Measurements from ENCODE around the gene PIK3R2. TPM values are rescaled to one million over a fixed set of nuclear protein-coding genes. Genes with fewer than 3 reads are reported as not detected.
"Not testable (repeated sequence)": the region's sequence is repeated elsewhere in the genome, so short reads cannot be mapped to it uniquely, and the experiment has no call there.

PIK3R2 gene
- polyA plus RNA-seq, 12 donors: 33.4 to 70.2 (median 45.2) TPM; not detected in 1

DNA sequence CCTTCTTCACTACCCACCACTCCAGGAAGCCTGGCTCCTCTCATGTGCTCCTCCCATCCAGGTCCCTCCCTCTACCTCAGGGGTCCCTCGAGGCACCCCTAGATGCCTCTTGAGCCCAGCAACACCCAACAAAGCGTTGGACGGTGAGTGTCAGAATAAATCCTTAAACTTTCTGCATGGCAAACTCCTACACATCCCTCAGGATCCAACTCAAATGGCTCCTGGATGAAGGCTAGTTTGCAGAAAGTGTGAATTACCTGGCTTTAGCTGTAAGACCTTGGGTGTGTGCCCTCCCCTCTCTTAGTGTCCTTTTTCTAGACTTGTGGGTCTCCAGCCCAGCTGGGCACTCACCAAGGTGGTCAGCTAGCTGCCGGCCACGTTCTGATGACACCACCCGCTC lies 45.4 kb downstream of the PIK3R2 start:
- no peak for DNase-seq

DNA sequence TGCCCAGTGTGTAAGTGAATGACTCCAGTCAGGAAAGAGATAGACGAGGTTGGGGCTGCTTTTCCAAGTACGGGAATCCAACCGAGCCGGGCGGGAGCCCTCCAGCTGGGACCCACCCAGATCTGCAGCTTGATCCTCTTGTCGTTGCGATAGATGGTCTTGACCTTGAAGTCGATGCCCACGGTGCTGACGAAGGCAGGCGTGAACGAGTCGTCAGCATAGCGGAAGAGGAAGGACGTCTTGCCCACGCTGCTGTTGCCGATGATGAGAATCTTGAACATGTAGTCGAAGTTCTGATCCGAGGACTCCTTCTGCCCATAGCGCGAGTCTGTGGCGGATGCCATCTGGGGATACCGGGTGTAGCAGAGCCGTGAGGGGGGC lies 49.4 kb downstream of the PIK3R2 start:
- DNase-seq: no peak

DNA sequence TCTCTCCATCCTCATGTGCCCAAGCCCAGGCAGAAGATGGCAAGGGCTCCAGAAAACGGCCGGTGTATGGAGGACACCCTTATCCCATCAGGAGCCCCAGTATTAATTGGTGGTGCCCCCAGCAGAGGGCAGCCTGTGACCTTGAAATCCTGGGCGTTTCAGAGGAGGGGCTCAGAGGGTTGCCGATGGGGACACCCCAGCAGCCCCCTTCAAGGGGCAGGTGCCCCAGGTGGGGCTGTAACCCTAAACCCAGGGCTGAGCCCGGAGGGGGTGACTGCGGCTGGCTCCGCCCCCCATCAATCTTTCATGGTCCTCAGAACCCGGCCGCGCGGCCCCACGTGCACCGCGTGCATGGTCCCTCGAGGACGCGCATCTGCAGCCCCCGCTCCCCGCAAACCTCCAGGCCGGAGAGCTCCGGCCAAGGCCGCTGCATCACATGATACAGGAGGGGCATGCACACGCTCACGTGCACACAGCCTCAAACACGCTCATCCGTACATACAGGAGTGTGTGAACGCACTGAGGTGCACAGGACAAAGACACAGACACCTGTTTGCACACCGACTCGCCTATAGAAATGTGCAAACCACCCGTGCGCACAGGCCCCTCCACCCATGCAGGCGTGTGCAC lies 49.9 kb downstream of the PIK3R2 start:
- peak; percentile 35 for DNase-seq

DNA sequence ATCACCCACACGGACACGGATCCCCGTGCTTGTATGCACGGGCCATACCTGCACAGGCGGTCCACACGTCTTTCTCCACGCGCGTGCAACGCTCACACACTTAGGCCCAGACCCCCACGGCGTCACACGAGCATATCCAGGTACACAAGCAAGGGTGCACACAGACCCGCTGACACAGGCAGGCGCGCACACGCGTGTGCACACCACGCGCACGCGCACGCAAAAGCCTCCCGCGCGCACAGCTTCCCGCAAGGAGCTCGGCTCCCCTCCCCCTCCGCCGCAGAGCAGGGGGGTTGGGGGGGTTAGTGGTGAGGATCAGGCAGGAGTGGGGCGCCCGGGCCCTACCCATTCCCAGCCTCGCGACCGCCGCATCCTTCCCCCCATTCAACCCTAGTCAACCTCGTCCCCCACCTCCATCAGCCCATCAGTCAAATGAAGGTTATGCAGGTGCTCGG lies 50.5 kb downstream of the PIK3R2 start:
- DNase-seq: peak; percentile 30

DNA sequence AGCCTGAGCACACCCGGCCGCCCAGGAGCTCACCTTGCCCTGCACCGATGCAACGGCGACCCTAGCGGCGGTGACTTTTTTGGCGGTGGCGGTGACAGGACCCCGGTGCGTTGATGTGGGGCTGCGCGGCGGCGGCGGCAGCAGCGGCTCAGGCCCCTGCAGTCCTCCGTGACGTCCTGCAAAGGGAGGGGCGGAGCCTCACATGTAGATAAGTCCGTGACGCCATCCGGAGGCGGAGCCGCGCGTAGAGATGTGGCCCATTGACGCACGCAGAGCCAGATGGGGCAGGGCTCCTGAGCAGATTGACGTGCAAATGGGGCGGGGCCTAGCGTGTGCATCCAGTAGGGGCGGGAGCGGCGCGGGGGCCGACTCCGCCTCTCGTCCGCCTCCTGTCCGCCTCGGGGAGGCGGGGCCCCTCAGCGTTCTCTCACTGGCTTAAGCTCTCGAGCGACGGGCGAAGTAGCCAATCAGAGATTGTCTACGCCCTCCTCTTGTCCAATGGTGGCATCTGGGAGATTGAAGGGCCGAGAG lies 51.0 kb downstream of the PIK3R2 start, which contains the start of gene RAB3A:
Gene RAB3A, minus strand, starts transcription at position 180 of the 531 bp plus-strand sequence. CDS start 1,302 bp downstream, outside the sequence.
- peak; percentile 100 for DNase-seq

DNA sequence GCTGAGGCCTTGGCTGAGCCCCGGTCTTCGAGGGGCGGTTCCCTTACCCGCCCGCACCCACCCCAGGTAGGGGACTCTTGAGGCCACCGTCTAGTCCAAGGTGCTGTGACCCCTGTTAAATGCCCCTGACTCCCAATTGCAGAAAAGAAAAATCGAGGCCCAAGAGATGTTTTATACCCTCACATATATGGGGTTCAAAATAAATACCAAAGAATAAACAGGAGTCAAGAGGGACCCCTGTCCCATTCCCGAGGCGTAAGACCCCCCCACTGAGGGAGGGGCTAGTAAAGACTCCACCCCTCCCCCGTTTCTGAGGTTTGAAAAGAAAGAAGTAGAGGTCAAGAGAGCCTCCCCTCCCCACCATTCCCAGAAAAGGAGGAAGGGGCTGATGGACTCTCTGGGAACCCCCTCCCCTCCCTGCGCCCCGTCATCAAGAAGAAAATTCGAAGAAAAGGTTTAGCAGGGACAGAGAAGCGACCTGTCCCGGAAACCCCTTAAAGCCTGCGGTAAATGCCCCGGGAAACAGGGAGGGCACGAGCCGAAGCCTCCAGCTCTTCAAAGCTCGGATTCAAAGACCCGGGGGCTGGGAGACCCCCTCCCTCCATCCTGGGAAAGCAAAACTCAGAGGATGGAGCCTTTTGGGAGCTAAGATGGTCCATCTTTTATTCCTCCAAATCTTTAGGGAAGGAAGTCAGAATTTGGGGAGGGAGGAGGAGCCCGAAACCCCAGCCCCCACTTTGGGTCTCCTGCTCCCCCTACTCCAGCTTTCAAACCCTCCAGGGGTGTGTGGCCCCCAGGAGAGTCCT lies 51.6 kb downstream of the PIK3R2 start:
- DNase-seq: peak; percentile 74

DNA sequence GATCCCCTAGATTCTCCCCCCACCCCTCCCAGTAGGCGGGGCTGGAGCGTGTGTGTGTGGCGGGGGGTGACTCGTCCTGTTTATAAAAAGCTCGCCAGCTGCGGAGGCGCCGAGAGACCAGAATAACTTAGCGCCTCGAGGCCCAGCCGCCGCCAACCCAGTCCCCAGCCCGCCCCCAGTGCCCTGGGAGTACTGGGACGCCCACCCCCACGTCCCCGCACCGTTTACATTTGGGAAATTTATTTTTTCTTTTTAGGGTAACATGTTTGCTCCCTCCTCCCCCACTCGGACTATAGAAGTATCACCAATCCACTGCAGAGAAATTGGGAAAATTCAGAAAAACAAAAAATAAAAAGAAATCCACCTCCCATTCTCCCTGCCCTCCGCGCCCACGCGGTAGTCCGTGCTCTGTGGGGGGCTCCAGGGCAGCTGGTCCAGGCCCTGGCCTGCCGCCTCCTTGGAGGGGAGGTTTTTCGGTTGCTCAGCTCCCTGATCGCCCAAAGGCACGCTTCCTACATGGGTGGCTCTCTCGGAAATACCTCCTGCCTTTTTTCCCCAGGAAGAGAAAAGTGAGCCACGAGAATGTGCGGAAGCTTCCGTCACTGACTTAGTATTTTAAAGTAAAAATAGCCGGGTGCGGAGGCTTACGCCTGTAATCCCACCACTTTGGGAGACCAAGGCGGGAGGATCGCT lies 52.4 kb downstream of the PIK3R2 start:
- DNase-seq: peak; percentile 35

DNA sequence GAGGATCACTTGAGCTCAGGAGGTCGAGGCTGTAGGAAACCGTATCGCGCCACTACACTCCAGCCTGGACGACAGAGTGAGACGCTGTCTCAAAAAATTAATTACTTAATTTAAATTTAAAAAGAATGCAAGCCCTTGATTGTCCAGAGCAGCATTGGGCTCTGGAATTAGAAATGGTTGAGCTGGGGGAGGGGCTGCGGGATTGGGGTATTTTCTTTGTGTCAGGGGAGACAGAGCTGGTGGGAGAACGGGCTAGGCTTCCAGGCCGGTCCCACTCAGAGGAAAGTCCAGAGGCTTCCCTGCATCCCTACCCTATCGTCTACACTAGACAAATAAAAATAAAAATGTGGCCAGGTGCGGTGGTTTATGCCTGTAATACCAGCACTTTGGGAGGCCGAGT lies 53.1 kb downstream of the PIK3R2 start:
- no peak for DNase-seq

DNA sequence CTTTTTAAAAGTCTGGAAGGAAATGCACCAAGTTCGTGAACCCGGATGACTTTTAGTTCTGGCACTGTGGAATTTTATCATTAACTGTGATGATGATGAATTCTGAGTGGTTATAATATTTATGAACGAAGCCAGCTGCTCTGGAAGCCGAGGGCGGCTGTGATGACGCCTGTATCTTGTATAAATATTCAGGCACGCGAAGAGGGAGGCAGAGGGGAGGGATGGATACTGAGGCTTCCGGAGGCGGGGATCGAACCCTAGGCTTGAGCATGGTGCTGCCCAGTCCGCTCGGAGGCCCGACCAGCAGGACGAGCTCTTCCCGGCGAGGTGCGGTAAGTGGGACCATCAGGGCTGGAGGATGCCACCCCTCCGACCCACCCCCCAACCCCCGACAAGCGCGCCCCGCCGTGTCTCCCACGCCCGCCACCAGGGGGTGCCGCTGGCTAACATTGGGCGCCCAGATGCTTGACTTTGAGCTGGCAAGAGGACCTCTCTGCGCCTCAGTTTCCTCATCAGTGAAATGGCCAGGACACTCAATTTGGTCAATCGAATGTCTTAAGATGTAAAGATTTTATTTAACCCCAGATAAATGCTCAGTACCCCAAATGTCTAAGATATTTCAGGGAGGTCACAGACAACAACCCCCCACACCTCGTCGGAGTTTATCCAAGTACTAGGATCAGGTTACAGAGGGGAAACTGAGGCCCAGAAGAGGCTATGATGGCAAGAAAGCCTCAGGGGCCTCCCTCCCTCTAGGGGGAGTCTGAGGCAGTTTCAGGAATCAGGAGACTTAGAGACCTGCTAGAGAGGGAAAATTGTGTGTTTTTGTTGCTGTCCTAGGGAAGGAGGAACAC lies 55.4 kb downstream of the PIK3R2 start:
- DNase-seq: no peak

DNA sequence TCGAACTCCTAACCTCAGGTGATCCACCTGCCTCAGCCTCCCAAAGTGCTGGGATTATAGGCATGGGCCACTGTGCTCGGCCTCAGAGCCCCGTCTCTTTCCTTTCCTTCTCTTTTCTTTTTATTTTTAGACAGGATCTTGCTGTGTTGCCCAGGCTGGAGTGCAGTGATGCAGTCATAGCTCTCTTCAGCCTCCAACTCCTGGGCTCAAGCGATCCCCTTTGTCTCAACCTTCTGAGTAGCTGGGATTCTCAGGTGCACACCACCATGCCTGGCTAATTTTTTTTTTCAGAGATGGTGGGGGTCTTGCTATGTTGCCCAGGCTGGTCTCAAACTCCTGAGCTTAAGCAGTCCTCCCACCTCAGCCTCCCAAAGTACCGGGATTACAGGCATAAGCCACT lies 56.9 kb downstream of the PIK3R2 start:
- DNase-seq: not testable (repeated sequence)

DNA sequence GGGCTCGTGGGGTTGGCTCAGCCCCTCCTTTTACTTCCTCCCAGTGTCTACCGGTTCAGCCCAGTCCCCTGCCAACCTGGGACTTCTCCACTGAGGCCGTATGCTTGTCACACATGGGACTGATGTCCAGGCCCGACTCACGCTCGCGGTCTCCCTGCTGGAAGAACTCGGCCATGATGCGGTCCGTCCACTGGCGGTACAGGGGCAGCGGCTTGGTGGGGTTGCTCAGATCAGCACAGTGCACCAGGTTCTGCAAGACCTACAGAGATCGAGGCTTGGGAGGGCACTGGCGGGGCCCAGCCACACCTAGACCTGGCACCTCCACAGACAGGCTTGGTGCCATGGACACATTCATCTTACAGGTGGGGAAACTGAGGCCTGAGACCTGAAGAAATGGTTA lies 58.7 kb downstream of the PIK3R2 start:
- no peak for DNase-seq

DNA sequence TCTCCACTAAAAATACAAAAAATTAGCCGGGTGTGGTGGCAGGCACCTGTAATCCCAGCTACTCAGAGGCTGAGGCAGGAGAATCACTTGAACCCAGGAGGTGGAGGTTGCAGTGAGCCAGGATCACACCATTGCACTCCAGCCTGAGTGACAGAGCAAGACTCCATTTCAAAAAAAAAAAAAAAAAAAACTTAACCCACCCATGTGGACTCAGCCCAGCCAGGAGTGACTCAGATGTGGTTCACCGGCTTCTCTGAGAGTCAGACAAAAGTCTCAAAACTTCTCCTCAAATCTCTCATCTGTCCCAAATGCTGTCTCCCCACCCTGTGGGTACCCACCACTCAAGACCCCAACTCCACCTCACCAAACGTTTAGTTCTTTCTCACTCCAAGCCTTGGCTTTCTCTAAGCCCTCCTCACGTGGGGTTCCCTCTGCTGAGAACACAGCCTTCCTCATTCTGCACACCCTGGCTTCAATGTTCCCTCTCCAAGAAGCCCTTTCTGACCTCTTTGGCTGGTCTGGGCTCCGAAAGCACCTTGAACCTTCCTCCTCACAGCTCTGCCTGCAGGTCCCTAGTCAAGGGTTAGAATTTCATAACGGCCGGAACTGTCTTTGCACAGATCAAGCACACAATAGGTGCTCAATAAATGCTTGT lies 61.9 kb downstream of the PIK3R2 start:
- no peak for DNase-seq

DNA sequence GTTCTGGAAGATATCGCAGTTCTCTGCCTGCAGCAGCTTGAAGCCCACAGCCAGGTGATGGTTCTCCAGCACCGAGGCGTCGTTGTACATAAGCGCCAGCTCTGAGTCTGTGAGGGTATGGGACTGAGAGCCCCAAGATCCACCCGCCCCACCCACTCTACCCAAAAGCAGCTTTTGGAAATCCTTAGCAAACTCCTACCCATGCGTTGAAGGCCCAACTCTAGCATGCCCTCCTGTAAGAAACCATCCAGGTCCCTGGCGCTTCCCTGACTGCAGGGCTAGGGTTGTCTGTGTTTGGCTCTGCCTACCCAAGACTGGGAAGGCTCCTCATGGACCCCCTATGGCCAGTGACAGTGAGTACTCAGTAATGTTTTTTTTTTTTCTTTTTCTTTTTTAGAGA lies 63.8 kb downstream of the PIK3R2 start:
- no peak for DNase-seq

DNA sequence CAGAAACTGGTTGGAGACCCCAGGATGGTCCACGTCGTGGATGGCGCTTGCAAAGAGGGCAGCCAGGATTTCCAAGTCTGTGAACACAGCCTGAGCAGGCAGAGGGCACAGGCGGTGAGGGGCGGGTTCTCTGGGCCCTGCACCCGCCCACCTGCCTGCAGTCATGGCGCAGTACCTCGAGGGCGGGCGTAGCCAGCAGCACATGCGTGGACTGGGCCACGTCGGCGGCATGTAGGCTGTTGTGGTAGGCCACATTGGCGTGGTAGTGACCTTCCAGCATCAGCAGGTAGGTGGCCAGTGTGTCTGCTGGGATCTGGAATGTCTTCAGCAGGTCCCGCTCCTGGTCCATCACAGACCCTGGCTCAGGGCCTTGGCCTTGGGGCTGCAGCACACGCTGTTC lies 65.2 kb downstream of the PIK3R2 start:
- no peak for DNase-seq

DNA sequence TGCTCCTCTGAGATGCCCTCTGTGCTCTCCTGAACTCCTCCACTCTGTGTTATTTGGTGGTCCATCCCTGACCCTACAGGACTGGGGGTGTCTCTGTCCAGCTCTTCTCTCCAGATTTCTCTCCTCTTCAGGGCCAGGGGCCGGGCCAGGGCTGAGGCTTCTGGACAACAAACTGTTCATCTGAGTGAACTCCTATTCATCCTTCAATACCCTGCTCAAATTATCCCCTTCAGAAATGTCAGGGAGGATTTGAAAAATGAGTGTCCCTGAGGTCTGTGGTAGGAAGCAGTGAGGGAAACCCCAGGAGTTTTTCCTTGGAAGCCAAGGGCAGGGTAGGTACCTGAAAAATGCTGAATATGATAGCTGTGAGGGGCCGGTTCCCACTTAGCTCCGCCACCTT lies 65.6 kb downstream of the PIK3R2 start:
- no peak for DNase-seq

Other genes starting within 250 kb of the PIK3R2 start
- gene CCDC124, start 220.1 kb upstream of the PIK3R2 start, polyA plus RNA-seq (ENCODE audit: insufficient read length in 12 of 12): 10 to 100 TPM in 11 of 12 donors, not detected in 1; 31.2 to 90.7 (median 45.0) TPM
- 1 to 10 TPM in 6 of 12 donors, under 1 TPM in 4, not detected in 2; 0.56 to 6.9 (median 1.0) TPM for gene KCNN1, start 186.1 kb upstream of the PIK3R2 start, polyA plus RNA-seq (ENCODE audit: insufficient read length in 12 of 12)
- gene ARRDC2, start 145.0 kb upstream of the PIK3R2 start, polyA plus RNA-seq (ENCODE audit: insufficient read length in 12 of 12): 1 to 10 TPM in 11 of 12 donors, not detected in 1; 2.7 to 9.7 (median 4.7) TPM
- gene IL12RB1, start 66.2 kb upstream of the PIK3R2 start, polyA plus RNA-seq (ENCODE audit: insufficient read length in 12 of 12): under 1 TPM in 10 of 12 donors, not detected in 2; 0.21 to 0.58 (median 0.32) TPM
- 10 to 100 TPM in 4 of 12 donors, 1 to 10 TPM in 8; 4.4 to 70.6 (median 8.8) TPM for gene MAST3, start 55.4 kb upstream of the PIK3R2 start, polyA plus RNA-seq (ENCODE audit: insufficient read length in 12 of 12)
- gene IFI30, start 20.6 kb downstream of the PIK3R2 start, polyA plus RNA-seq (ENCODE audit: insufficient read length in 12 of 12): 1 to 10 TPM in 3 of 12 donors, under 1 TPM in 4, not detected in 5; 0.09 to 4.5 (median 0.67) TPM
- 1 to 10 TPM in 10 of 12 donors, not detected in 2; 3.2 to 5.8 (median 5.2) TPM for gene MPV17L2, start 40.1 kb downstream of the PIK3R2 start, polyA plus RNA-seq (ENCODE audit: insufficient read length in 12 of 12)
- gene RAB3A, start 50.9 kb downstream of the PIK3R2 start, polyA plus RNA-seq (ENCODE audit: insufficient read length in 12 of 12): 1 to 10 TPM in 10 of 12 donors, not detected in 2; 2.7 to 5.5 (median 3.3) TPM
- 1 to 10 TPM in 10 of 12 donors, not detected in 2; 1.1 to 8.3 (median 2.9) TPM for gene PDE4C, start 73.3 kb downstream of the PIK3R2 start, polyA plus RNA-seq (ENCODE audit: insufficient read length in 12 of 12)
- gene IQCN, start 121.3 kb downstream of the PIK3R2 start, polyA plus RNA-seq (ENCODE audit: insufficient read length in 12 of 12): 10 to 100 TPM in 1 of 12 donors, 1 to 10 TPM in 10, not detected in 1; 1.9 to 17.4 (median 3.3) TPM
- gene JUND, start 128.5 kb downstream of the PIK3R2 start, polyA plus RNA-seq (ENCODE audit: insufficient read length in 12 of 12): 100 to 1,000 TPM in 8 of 12 donors, 10 to 100 TPM in 3, not detected in 1; 49.8 to 294 (median 112) TPM
- 100 to 1,000 TPM in 1 of 12 donors, 10 to 100 TPM in 10, not detected in 1; 71.8 to 123 (median 76.6) TPM for gene LSM4, start 169.9 kb downstream of the PIK3R2 start, polyA plus RNA-seq (ENCODE audit: insufficient read length in 12 of 12)
- gene PGPEP1, start 187.4 kb downstream of the PIK3R2 start, polyA plus RNA-seq (ENCODE audit: insufficient read length in 12 of 12): 10 to 100 TPM in 9 of 12 donors, 1 to 10 TPM in 3; 8.5 to 77.8 (median 13.2) TPM
- gene GDF15, start 233.0 kb downstream of the PIK3R2 start, polyA plus RNA-seq (ENCODE audit: insufficient read length in 12 of 12): 1 to 10 TPM in 4 of 12 donors, under 1 TPM in 7, not detected in 1; 0.20 to 9.6 (median 0.54) TPM
- gene LRRC25, start 244.5 kb downstream of the PIK3R2 start, polyA plus RNA-seq (ENCODE audit: insufficient read length in 12 of 12): 1 to 10 TPM in 7 of 12 donors, under 1 TPM in 3, not detected in 2; 0.45 to 2.6 (median 1.2) TPM

Measured in muscle of arm (tissue), 12 donors.